ENCODE data around the gene MFAP4.

Gene MFAP4

GRCh38 chr17:19386974-19387920, at the start of gene MFAP4:
Gene MFAP4, minus strand, starts transcription at chr17:19387190. Its CDS starts 35 bp downstream, at chr17:19387155.
- Histone ChIP-seq H4K20me1 (ENCODE audit: low read depth, low read length) (no peaks in the 10 kb centered on the region), H3K4me2 (ENCODE audit: low read depth, low read length, poor library complexity, severe bottlenecking) (no peak within 1 kb of the TSS), H3K9me2 (replicated peaks; ENCODE audit: insufficient read depth, low read length) (no peaks in the 10 kb centered on the region), H2AFZ (ENCODE audit: low read depth, low read length, severe bottlenecking) (no peak within 1 kb of the TSS), H3K27ac (ENCODE audit: low read depth, low read length) (no peak within 1 kb of the TSS), H3K9me3 (ENCODE audit: insufficient read depth, low read length) (no peaks in the 10 kb centered on the region), H3K36me3 (ENCODE audit: low read length) (no peaks in the 10 kb centered on the region), H3F3A (ENCODE audit: insufficient read depth) (no peaks in the 10 kb centered on the region), H3K27me3 (ENCODE audit: low read length) (no peaks in the 10 kb centered on the region), H3K4me3 (ENCODE audit: insufficient read depth, low read length, poor library complexity, severe bottlenecking) (no peak within 1 kb of the TSS), H3K9ac (ENCODE audit: low read length) (no peak within 1 kb of the TSS), H3K79me2 (ENCODE audit: insufficient read depth, low read length) (no peaks in the 10 kb centered on the region)
- TF ChIP-seq CTCF (IDR thresholded peaks at IDR 0.05; ENCODE audit: insufficient read depth, low read length, poor library complexity, severe bottlenecking) = no peak
- TF ChIP-seq EZH2phosphoT487 (conservative IDR thresholded peaks at IDR 0.05; ENCODE audit: low read length) = no peak

- Histone ChIP-seq H3K9ac (ENCODE audit: low read length) (no peak overlapping the region), H4K20me1 (ENCODE audit: low read depth, low read length) (no peaks in the 10 kb centered on the region), H3K27me3 (ENCODE audit: low read length) (no peaks in the 10 kb centered on the region), H3K4me3 (ENCODE audit: insufficient read depth, low read length, poor library complexity, severe bottlenecking) (no peak overlapping the region), H3K79me2 (ENCODE audit: insufficient read depth, low read length) (no peaks in the 10 kb centered on the region), H3K9me2 (replicated peaks; ENCODE audit: insufficient read depth, low read length) (no peaks in the 10 kb centered on the region), H2AFZ (ENCODE audit: low read depth, low read length, severe bottlenecking) (no peak overlapping the region), H3K4me2 (ENCODE audit: low read depth, low read length, poor library complexity, severe bottlenecking) (no peak overlapping the region), H3K36me3 (ENCODE audit: low read length) (no peaks in the 10 kb centered on the region), H3K27ac (ENCODE audit: low read depth, low read length) (no peak overlapping the region), H3K9me3 (ENCODE audit: insufficient read depth, low read length) (no peaks in the 10 kb centered on the region), H3F3A (ENCODE audit: insufficient read depth) (no peaks in the 10 kb centered on the region)
- TF ChIP-seq EZH2phosphoT487 (conservative IDR thresholded peaks at IDR 0.05; ENCODE audit: low read length) (no peak), CTCF (IDR thresholded peaks at IDR 0.05; ENCODE audit: insufficient read depth, low read length, poor library complexity, severe bottlenecking) (no peak)
Measured at GRCh38 chr17:19433727-19434340, 46.8 kb upstream of the MFAP4 start.

- Histone ChIP-seq H3K79me2 (ENCODE audit: insufficient read depth, low read length) (no peaks in the 10 kb centered on the region), H3K9me3 (ENCODE audit: insufficient read depth, low read length) (no peaks in the 10 kb centered on the region), H3K9me2 (replicated peaks; ENCODE audit: insufficient read depth, low read length) (no peaks in the 10 kb centered on the region), H3K36me3 (ENCODE audit: low read length) (no peaks in the 10 kb centered on the region), H3K27ac (ENCODE audit: low read depth, low read length) (no peak overlapping the region), H3K27me3 (ENCODE audit: low read length) (no peaks in the 10 kb centered on the region), H3K4me3 (ENCODE audit: insufficient read depth, low read length, poor library complexity, severe bottlenecking) (no peak overlapping the region), H3K9ac (ENCODE audit: low read length) (no peak overlapping the region), H3F3A (ENCODE audit: insufficient read depth) (no peaks in the 10 kb centered on the region), H3K4me2 (ENCODE audit: low read depth, low read length, poor library complexity, severe bottlenecking) (no peak overlapping the region), H4K20me1 (ENCODE audit: low read depth, low read length) (no peaks in the 10 kb centered on the region), H2AFZ (ENCODE audit: low read depth, low read length, severe bottlenecking) (no peak overlapping the region)
- no peak for TF ChIP-seq EZH2phosphoT487 (conservative IDR thresholded peaks at IDR 0.05; ENCODE audit: low read length)
- no peak for TF ChIP-seq CTCF (IDR thresholded peaks at IDR 0.05; ENCODE audit: insufficient read depth, low read length, poor library complexity, severe bottlenecking)
Measured at GRCh38 chr17:19433255-19433654, 46.3 kb upstream of the MFAP4 start.
